Activated naive CD4-positive, alpha-beta T cell treated with anti-CD3 and anti-CD28 coated beads, Interleukin-2, amount 50 U/mL, for 72 hours (primary cell): ENCODE data around the gene MRPL44. TPM values are rescaled to one million over a fixed set of nuclear protein-coding genes. Genes with fewer than 3 reads are reported as not detected.

ENCODE experiments used
- ATAC-seq, 2 donors: fragments of 150-1000 bp; cut with Tn5 transposase; 2 replicates each; pipeline ENCODE4 v1.10.0; 2021; ENCODE audit warnings: mild to moderate bottlenecking in 2 of 2, moderate library complexity in 2 of 2
- DNase-seq, 2 donors: peaks; one replicate each; pipeline ENCODE4 v3.0.0; 2021 to 2022; ENCODE audit warnings: low spot score in 2 of 2
- H3K27ac Mint-ChIP-seq, 2 donors: one replicate each; pipeline ENCODE4 v1.8.0; 2022; ENCODE audit warnings: mild to moderate bottlenecking in 2 of 2, mixed read lengths in 2 of 2
- H3K36me3 Mint-ChIP-seq, 2 donors: one replicate each; pipeline ENCODE4 v1.8.0; 2022; ENCODE audit warnings: mixed read lengths in 2 of 2
- H3K9me3 Mint-ChIP-seq, 2 donors: one replicate each; pipeline ENCODE4 v1.8.0; 2022; ENCODE audit warnings: mixed read lengths in 2 of 2
- total RNA-seq, 2 donors: library from RNA; stranded (reverse); gene quantifications; one replicate each; pipeline ENCODE4 v1.2.3, GENCODE V29; 2022

Gene MRPL44
- total RNA-seq = 10 to 100 TPM; 39.5 to 52.2 TPM

- H3K9me3 Mint-ChIP-seq = no peaks in the 10 kb centered on the region
- ATAC-seq (peak; percentile 95 to 98), DNase-seq (peak; percentile 95 to 99)
- peak within 1 kb of the TSS; percentile 70 to 99 for H3K27ac Mint-ChIP-seq
- H3K36me3 Mint-ChIP-seq = peaks cover 23 to 31% of the 10 kb centered on the region in 2 donors
Measured at GRCh38 chr2:223957092-223957851, at the start of gene MRPL44. MRPL44 (plus strand) TSS chr2:223957463; CDS start chr2:223957473, 10 bp downstream.

GRCh38 chr2:223908304-223908998 is 48.8 kb upstream of the MRPL44 start:
- DNase-seq (no peak), ATAC-seq (no peak)
- H3K9me3 Mint-ChIP-seq = no peaks in the 10 kb centered on the region
- no peaks in the 10 kb centered on the region for H3K36me3 Mint-ChIP-seq
- H3K27ac Mint-ChIP-seq = peak overlapping the region in 1 of 2 donors; percentile 9

GRCh38 chr2:223909001-223909741 is 48.1 kb upstream of the MRPL44 start:
- DNase-seq (no peak), ATAC-seq (no peak)
- Mint-ChIP-seq H3K27ac (peak overlapping the region; percentile 5 to 9), H3K9me3 (no peaks in the 10 kb centered on the region), H3K36me3 (no peaks in the 10 kb centered on the region)

- Mint-ChIP-seq H3K36me3 (no peaks in the 10 kb centered on the region), H3K27ac (no peak overlapping the region), H3K9me3 (no peaks in the 10 kb centered on the region)
- DNase-seq = no peak
- ATAC-seq = no peak
Measured at GRCh38 chr2:223914324-223914723, 42.9 kb upstream of the MRPL44 start.

DNA sequence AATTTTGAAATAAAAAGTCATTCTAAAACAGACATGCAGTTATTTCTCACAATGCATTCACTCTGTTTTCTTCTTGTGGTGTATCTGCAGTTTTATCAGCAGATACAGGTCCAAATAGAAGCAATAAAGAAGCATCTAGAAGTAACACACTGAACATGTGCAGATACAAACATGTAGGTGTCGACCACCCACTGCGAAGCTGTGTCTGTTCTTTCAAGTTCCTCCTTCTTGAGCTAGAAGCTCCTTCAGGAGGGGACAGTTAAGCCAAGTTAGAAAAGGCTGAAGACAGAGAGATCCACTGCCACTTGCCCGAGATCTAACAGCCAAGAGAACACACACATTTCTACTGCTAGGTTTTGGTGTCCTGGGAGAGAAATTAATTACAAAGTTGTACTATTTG is 42.2 kb upstream of the MRPL44 start:
- H3K9me3 Mint-ChIP-seq = no peaks in the 10 kb centered on the region
- no peak for DNase-seq
- H3K27ac Mint-ChIP-seq = no peak overlapping the region
- no peaks in the 10 kb centered on the region for H3K36me3 Mint-ChIP-seq
- ATAC-seq = no peak

DNA sequence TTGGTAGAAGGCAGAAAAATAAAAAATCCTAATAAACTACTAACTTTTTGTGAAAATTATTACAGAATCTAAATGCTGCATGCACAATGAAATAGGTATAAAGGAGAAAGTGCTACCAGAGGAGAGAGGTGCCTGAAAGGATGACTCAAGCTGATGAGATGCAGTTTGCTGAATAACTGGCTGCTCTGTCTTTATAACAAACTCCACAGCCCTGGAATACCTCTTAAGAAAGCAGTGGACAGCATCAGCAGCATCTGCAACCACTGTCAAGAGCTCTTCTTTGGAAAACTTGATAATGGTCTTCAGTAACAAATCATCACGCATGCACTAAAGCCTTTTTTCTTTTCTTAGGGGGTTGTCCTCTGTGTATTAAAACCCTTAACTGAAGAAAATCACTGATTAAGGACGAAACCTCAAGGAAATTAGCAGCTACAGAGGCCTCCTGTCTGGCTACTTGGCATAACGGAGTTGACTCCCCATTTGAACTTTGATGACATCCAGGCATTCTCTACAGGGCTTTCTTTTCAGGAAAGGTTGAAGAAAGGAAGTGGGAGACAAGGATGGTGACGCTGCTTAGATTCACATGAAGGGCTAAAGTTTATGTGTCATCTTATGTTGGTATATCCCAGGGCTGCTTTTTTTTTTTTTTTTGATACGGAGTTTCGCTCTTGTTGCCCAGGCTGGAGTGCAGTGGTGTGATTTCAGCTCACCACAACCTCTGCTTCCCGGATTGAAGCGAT is 40.9 kb upstream of the MRPL44 start:
- DNase-seq = no peak
- no peak overlapping the region for H3K27ac Mint-ChIP-seq
- no peaks in the 10 kb centered on the region for H3K36me3 Mint-ChIP-seq
- no peaks in the 10 kb centered on the region for H3K9me3 Mint-ChIP-seq
- ATAC-seq = no peak

GRCh38 chr2:223918671-223919134 is 38.6 kb upstream of the MRPL44 start:
- Mint-ChIP-seq H3K9me3 (no peaks in the 10 kb centered on the region), H3K36me3 (no peaks in the 10 kb centered on the region), H3K27ac (no peak overlapping the region)
- DNase-seq (no peak), ATAC-seq (no peak)

GRCh38 chr2:223920109-223920508 is 37.2 kb upstream of the MRPL44 start:
- Mint-ChIP-seq H3K36me3 (no peaks in the 10 kb centered on the region), H3K27ac (no peak overlapping the region), H3K9me3 (no peaks in the 10 kb centered on the region)
- no peak for ATAC-seq
- DNase-seq = no peak

DNA sequence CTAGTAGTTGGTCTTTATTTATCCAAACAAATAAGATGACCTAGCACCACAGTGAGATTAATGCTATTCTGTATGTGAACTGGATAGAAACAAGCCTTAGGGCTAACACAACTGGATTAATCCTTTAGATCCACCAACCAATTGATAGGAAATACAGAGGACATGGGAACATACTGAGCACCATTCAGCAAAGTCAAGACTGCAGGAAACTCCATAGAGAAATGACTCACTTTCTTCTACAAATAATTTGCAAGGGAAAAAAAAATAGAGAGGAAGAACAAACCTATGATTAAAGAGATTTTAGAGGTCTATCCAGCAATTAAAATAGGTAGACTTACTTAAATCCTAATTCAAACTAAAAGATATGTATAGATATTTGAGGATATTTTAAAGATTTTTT is 36.1 kb upstream of the MRPL44 start:
- DNase-seq (no peak), ATAC-seq (no peak)
- Mint-ChIP-seq H3K27ac (no peak overlapping the region), H3K36me3 (peaks cover 0 to 6% of the 10 kb centered on the region in 2 donors), H3K9me3 (no peaks in the 10 kb centered on the region)

- H3K36me3 Mint-ChIP-seq = peaks cover 0 to 6% of the 10 kb centered on the region in 2 donors
- H3K27ac Mint-ChIP-seq = no peak overlapping the region
- H3K9me3 Mint-ChIP-seq = peaks cover 0 to under 1% of the 10 kb centered on the region in 2 donors
- DNase-seq = no peak
- ATAC-seq = no peak
Measured at GRCh38 chr2:223922308-223922707, 35.0 kb upstream of the MRPL44 start.

- Mint-ChIP-seq H3K9me3 (peaks cover 3 to 7% of the 10 kb centered on the region in 2 donors), H3K36me3 (peaks cover 0 to 12% of the 10 kb centered on the region in 2 donors), H3K27ac (no peak overlapping the region)
- DNase-seq (no peak), ATAC-seq (no peak)
Measured at GRCh38 chr2:223923976-223924375, 33.3 kb upstream of the MRPL44 start.

GRCh38 chr2:223925106-223925505 is 32.2 kb upstream of the MRPL44 start:
- Mint-ChIP-seq H3K27ac (no peak overlapping the region), H3K9me3 (peaks cover 3 to 7% of the 10 kb centered on the region in 2 donors), H3K36me3 (peaks cover 0 to 12% of the 10 kb centered on the region in 2 donors)
- ATAC-seq (no peak), DNase-seq (no peak)

- DNase-seq (no peak), ATAC-seq (no peak)
- Mint-ChIP-seq H3K36me3 (peaks cover 0 to 12% of the 10 kb centered on the region in 2 donors), H3K27ac (peak overlapping the region in 1 of 2 donors; percentile 44), H3K9me3 (peaks cover 3 to 7% of the 10 kb centered on the region in 2 donors)
Measured at GRCh38 chr2:223928113-223929006, 28.9 kb upstream of the MRPL44 start.

GRCh38 chr2:223929571-223930102 is 27.6 kb upstream of the MRPL44 start:
- peak; percentile 64 to 79 for ATAC-seq
- Mint-ChIP-seq H3K9me3 (peaks cover 3 to 7% of the 10 kb centered on the region in 2 donors), H3K36me3 (peaks cover 0 to 12% of the 10 kb centered on the region in 2 donors), H3K27ac (peak overlapping the region; percentile 16 to 65)
- DNase-seq = no peak
